ENCODE data around the gene UBA7.
"Not testable (repeated sequence)": the region's sequence is repeated elsewhere in the genome, so short reads cannot be mapped to it uniquely, and the experiment has no call there.

Gene UBA7

GRCh38 chr3:49781415-49782199 lies 32.1 kb downstream of the UBA7 start:
- Histone ChIP-seq H3K27me3 (ENCODE audit: insufficient read depth, low read length) (no peaks in the 10 kb centered on the region), H3K36me3 (ENCODE audit: insufficient read depth, low read length) (peaks cover 18% of the 10 kb centered on the region; the same call in 1 of the 2 replicates), H3K4me2 (ENCODE audit: low read length) (no peak overlapping the region), H2AFZ (ENCODE audit: low read length) (no peak overlapping the region), H3K4me1 (ENCODE audit: insufficient read depth, low read length, severe bottlenecking) (peaks cover 18% of the 10 kb centered on the region), H3K4me3 (ENCODE audit: low read depth, low read length, poor library complexity, severe bottlenecking) (no peak overlapping the region), H3K9me2 (ENCODE audit: low read depth, low read length) (no peaks in the 10 kb centered on the region), H3F3A (ENCODE audit: insufficient read depth, low read length) (no peaks in the 10 kb centered on the region), H3K27ac (ENCODE audit: low read depth, low read length, poor library complexity, severe bottlenecking) (no peak overlapping the region), H3K9me3 (ENCODE audit: low read length) (no peaks in the 10 kb centered on the region), H3K9ac (ENCODE audit: low read length) (no peak overlapping the region), H4K20me1 (ENCODE audit: insufficient read depth, low read length) (no peaks in the 10 kb centered on the region), H3K79me2 (ENCODE audit: insufficient read depth, low read length) (peaks cover 25% of the 10 kb centered on the region)
- no peak for TF ChIP-seq EZH2 (IDR thresholded peaks at IDR 0.05; ENCODE audit: borderline replicate concordance, low read length)

GRCh38 chr3:49780975-49781365 lies 32.8 kb downstream of the UBA7 start:
- not testable (repeated sequence) for H3K4me3 ChIP-seq (ENCODE audit: low read depth, low read length, poor library complexity, severe bottlenecking); H2AFZ ChIP-seq (ENCODE audit: low read length); H4K20me1 ChIP-seq (ENCODE audit: insufficient read depth, low read length); H3K9me3 ChIP-seq (ENCODE audit: low read length); H3K27me3 ChIP-seq (ENCODE audit: insufficient read depth, low read length); H3K9me2 ChIP-seq (ENCODE audit: low read depth, low read length); H3K27ac ChIP-seq (ENCODE audit: low read depth, low read length, poor library complexity, severe bottlenecking); H3K4me2 ChIP-seq (ENCODE audit: low read length); H3K9ac ChIP-seq (ENCODE audit: low read length); H3F3A ChIP-seq (ENCODE audit: insufficient read depth, low read length)
- peaks cover 18% of the 10 kb centered on the region; the same call in 1 of the 2 replicates for H3K36me3 ChIP-seq (ENCODE audit: insufficient read depth, low read length)
- peaks cover 18% of the 10 kb centered on the region for H3K4me1 ChIP-seq (ENCODE audit: insufficient read depth, low read length, severe bottlenecking)
- peaks cover 25% of the 10 kb centered on the region for H3K79me2 ChIP-seq (ENCODE audit: insufficient read depth, low read length)

GRCh38 chr3:49780080-49780974 lies 33.4 kb downstream of the UBA7 start:
- Histone ChIP-seq H3K4me3 (ENCODE audit: low read depth, low read length, poor library complexity, severe bottlenecking) (no peak overlapping the region), H3F3A (ENCODE audit: insufficient read depth, low read length) (no peaks in the 10 kb centered on the region), H3K36me3 (ENCODE audit: insufficient read depth, low read length) (peaks cover 23% of the 10 kb centered on the region; the same call in 1 of the 2 replicates), H3K27ac (ENCODE audit: low read depth, low read length, poor library complexity, severe bottlenecking) (no peak overlapping the region), H3K27me3 (ENCODE audit: insufficient read depth, low read length) (no peaks in the 10 kb centered on the region), H3K9me2 (ENCODE audit: low read depth, low read length) (no peaks in the 10 kb centered on the region), H2AFZ (ENCODE audit: low read length) (no peak overlapping the region), H4K20me1 (ENCODE audit: insufficient read depth, low read length) (no peaks in the 10 kb centered on the region), H3K79me2 (ENCODE audit: insufficient read depth, low read length) (peaks cover 20% of the 10 kb centered on the region), H3K9me3 (ENCODE audit: low read length) (no peaks in the 10 kb centered on the region), H3K4me1 (ENCODE audit: insufficient read depth, low read length, severe bottlenecking) (peaks cover 14% of the 10 kb centered on the region), H3K9ac (ENCODE audit: low read length) (no peak overlapping the region), H3K4me2 (ENCODE audit: low read length) (no peak overlapping the region)
- TF ChIP-seq CTCF (IDR thresholded peaks at IDR 0.05; ENCODE audit: low read length) (no peak), EZH2 (IDR thresholded peaks at IDR 0.05; ENCODE audit: borderline replicate concordance, low read length) (no peak)

- H2AFZ ChIP-seq (ENCODE audit: low read length): no peak overlapping the region
- H3K9me3 ChIP-seq (ENCODE audit: low read length): no peaks in the 10 kb centered on the region
- peaks cover 8% of the 10 kb centered on the region for H3K4me1 ChIP-seq (ENCODE audit: insufficient read depth, low read length, severe bottlenecking)
- H3K79me2 ChIP-seq (ENCODE audit: insufficient read depth, low read length): peaks cover 21% of the 10 kb centered on the region
- no peak overlapping the region for H3K4me3 ChIP-seq (ENCODE audit: low read depth, low read length, poor library complexity, severe bottlenecking)
- TF ChIP-seq EZH2 (IDR thresholded peaks at IDR 0.05; ENCODE audit: borderline replicate concordance, low read length) (no peak), CTCF (IDR thresholded peaks at IDR 0.05; ENCODE audit: low read length) (no peak)
- H3K4me2 ChIP-seq (ENCODE audit: low read length): no peak overlapping the region
- no peaks in the 10 kb centered on the region for H3F3A ChIP-seq (ENCODE audit: insufficient read depth, low read length)
- H3K36me3 ChIP-seq (ENCODE audit: insufficient read depth, low read length): peaks cover 21% of the 10 kb centered on the region; the same call in 1 of the 2 replicates
- no peaks in the 10 kb centered on the region for H4K20me1 ChIP-seq (ENCODE audit: insufficient read depth, low read length)
- no peaks in the 10 kb centered on the region for H3K9me2 ChIP-seq (ENCODE audit: low read depth, low read length)
- H3K27me3 ChIP-seq (ENCODE audit: insufficient read depth, low read length): no peaks in the 10 kb centered on the region
- H3K9ac ChIP-seq (ENCODE audit: low read length): no peak overlapping the region
- no peak overlapping the region for H3K27ac ChIP-seq (ENCODE audit: low read depth, low read length, poor library complexity, severe bottlenecking)
Observed at GRCh38 chr3:49779358-49780079, 34.2 kb downstream of the UBA7 start.

GRCh38 chr3:49776101-49776500 lies 37.7 kb downstream of the UBA7 start:
- peaks cover 35% of the 10 kb centered on the region for H3K79me2 ChIP-seq (ENCODE audit: insufficient read depth, low read length)
- H4K20me1 ChIP-seq (ENCODE audit: insufficient read depth, low read length): not testable (repeated sequence)

More at GRCh38 chr3:49776101-49776500, 37.7 kb downstream of the UBA7 start:
- not testable (repeated sequence) for H3K9me3 ChIP-seq (ENCODE audit: low read length); H3F3A ChIP-seq (ENCODE audit: insufficient read depth, low read length); H2AFZ ChIP-seq (ENCODE audit: low read length); H3K4me1 ChIP-seq (ENCODE audit: insufficient read depth, low read length, severe bottlenecking); H3K27me3 ChIP-seq (ENCODE audit: insufficient read depth, low read length); H3K4me2 ChIP-seq (ENCODE audit: low read length); H3K9me2 ChIP-seq (ENCODE audit: low read depth, low read length); H3K27ac ChIP-seq (ENCODE audit: low read depth, low read length, poor library complexity, severe bottlenecking); H3K4me3 ChIP-seq (ENCODE audit: low read depth, low read length, poor library complexity, severe bottlenecking); H3K9ac ChIP-seq (ENCODE audit: low read length)
- peaks cover 16% of the 10 kb centered on the region; the same call in 1 of the 2 replicates for H3K36me3 ChIP-seq (ENCODE audit: insufficient read depth, low read length)

Data from OCI-LY1 (cell line).